ENCODE results near the gene KANSL1. TPM values are rescaled to one million over a fixed set of nuclear protein-coding genes. Genes with fewer than 3 reads are reported as not detected.

Gene KANSL1
- total and polyA plus RNA-seq, 2 of the 4 experiments (the other 2 are of a cell fraction): 19.1 to 49.6 TPM

GRCh38 chr17:46012506-46013079 is 180.6 kb downstream of the KANSL1 start:
- DNase-seq: no peak
- H4K20me1 ChIP-seq (ENCODE audit: insufficient read depth, low read length): no peaks in the 10 kb centered on the region
- H2BK5ac ChIP-seq (ENCODE audit: low read depth, low read length, poor library complexity, severe bottlenecking): no peak overlapping the region
- no peak overlapping the region for H3K4ac ChIP-seq (ENCODE audit: low read depth, low read length)
- H3K9me1 ChIP-seq (ENCODE audit: insufficient read depth, low read length): peaks cover 3% of the 10 kb centered on the region
- no peak overlapping the region for H2BK120ac ChIP-seq (ENCODE audit: low read depth, low read length)
- H3K56ac ChIP-seq (ENCODE audit: extremely low read depth, insufficient read depth, low read length): no peak overlapping the region
- no TSS peak for BruUV-seq (replicated peaks)
- no peak overlapping the region for H3K18ac ChIP-seq (ENCODE audit: low read depth, low read length)
- H3K27me3 ChIP-seq (ENCODE audit: control insufficient read depth, insufficient read depth, low read length): peaks cover 5% of the 10 kb centered on the region
- no peak overlapping the region for H3K23ac ChIP-seq (ENCODE audit: low read depth, low read length)
- no peak overlapping the region for H4K91ac ChIP-seq (ENCODE audit: insufficient read depth, low read depth, low read length)
- in situ Hi-C loops (cut with MboI; ENCODE audit: low sequenced_read_pairs): no loop called here
- no peak overlapping the region for H3K27ac ChIP-seq (ENCODE audit: insufficient read depth, low read length)
- 0 out of 2 replicates have a peak overlapping the region, but pooled peaks have one; percentile 2 for H2AK5ac ChIP-seq (ENCODE audit: low read depth, low read length)
- H4K8ac ChIP-seq (ENCODE audit: low read depth in 2 of 2, low read length in 2 of 2): no peak overlapping the region
- H3K79me1 ChIP-seq (ENCODE audit: low read depth in 1 of 2, low read length in 2 of 2): no peaks in the 10 kb centered on the region
- H3K4me3 ChIP-seq (ENCODE audit: insufficient read depth, low read depth, low read length): no peak overlapping the region
- H3K36me3 ChIP-seq (ENCODE audit: control insufficient read depth, insufficient read depth, low read length): no peaks in the 10 kb centered on the region
- dilution Hi-C loops (cut with HindIII; ENCODE audit: low sequenced_read_pairs, unreplicated experiment): no loop called here
- WGBS, 2 experiments (ENCODE audit: extremely low coverage in 2 of 2, insufficient read length in 1 of 2): 50% methylated on average over 2 of the region's 11 CpGs; no CpG with 5 or more reads in 1 of the 2 experiments
- no peak overlapping the region for H4K5ac ChIP-seq (ENCODE audit: low read depth, low read length)
- no peak for ATAC-seq (ENCODE audit: low read depth)
- H3K4me2 ChIP-seq (ENCODE audit: low read depth, low read length): no peak overlapping the region
- intact Hi-C loops (cut with micrococcal nuclease): no loop called here
- TF ChIP-seq USF2 (IDR thresholded peaks at IDR 0.05; ENCODE audit: low read depth, low read length): no peak
- no peak for TF ChIP-seq CEBPB (IDR thresholded peaks at IDR 0.05; ENCODE audit: low read depth, low read length)
- TF ChIP-seq FOS (IDR thresholded peaks at IDR 0.05; ENCODE audit: low read depth, low read length): no peak
- no peak for TF ChIP-seq SMC3 (IDR thresholded peaks at IDR 0.05; ENCODE audit: low read depth, low read length)
- TF ChIP-seq, protein P1, sequence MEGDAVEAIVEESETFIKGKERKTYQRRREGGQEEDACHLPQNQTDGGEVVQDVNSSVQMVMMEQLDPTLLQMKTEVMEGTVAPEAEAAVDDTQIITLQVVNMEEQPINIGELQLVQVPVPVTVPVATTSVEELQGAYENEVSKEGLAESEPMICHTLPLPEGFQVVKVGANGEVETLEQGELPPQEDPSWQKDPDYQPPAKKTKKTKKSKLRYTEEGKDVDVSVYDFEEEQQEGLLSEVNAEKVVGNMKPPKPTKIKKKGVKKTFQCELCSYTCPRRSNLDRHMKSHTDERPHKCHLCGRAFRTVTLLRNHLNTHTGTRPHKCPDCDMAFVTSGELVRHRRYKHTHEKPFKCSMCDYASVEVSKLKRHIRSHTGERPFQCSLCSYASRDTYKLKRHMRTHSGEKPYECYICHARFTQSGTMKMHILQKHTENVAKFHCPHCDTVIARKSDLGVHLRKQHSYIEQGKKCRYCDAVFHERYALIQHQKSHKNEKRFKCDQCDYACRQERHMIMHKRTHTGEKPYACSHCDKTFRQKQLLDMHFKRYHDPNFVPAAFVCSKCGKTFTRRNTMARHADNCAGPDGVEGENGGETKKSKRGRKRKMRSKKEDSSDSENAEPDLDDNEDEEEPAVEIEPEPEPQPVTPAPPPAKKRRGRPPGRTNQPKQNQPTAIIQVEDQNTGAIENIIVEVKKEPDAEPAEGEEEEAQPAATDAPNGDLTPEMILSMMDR (conservative IDR thresholded peaks at IDR 0.05; ENCODE audit: low read depth, low read length): no peak
- no peak for TF ChIP-seq BHLHE40 (IDR thresholded peaks at IDR 0.05; ENCODE audit: low read depth, low read length)
- TF ChIP-seq NFE2L2 (IDR thresholded peaks at IDR 0.05; ENCODE audit: low read depth, low read length): no peak
- no peak for TF ChIP-seq CHD1 (IDR thresholded peaks at IDR 0.05; ENCODE audit: low read depth, low read length)
- no peak for TF ChIP-seq ELK1 (IDR thresholded peaks at IDR 0.05; ENCODE audit: borderline replicate concordance, low read depth, low read length)
- TF ChIP-seq RAD21 (IDR thresholded peaks at IDR 0.05; ENCODE audit: low read length): no peak
- TF ChIP-seq MAZ (IDR thresholded peaks at IDR 0.05; ENCODE audit: borderline replicate concordance, low read depth, low read length): no peak
- TF ChIP-seq POLR2A (IDR thresholded peaks at IDR 0.05; ENCODE audit: low read depth, low read length): no peak
- TF ChIP-seq RCOR1 (IDR thresholded peaks at IDR 0.05; ENCODE audit: insufficient replicate concordance, low read length): no peak
- no peak for TF ChIP-seq MAFK (IDR thresholded peaks at IDR 0.05; ENCODE audit: low read depth, low read length)
- TF ChIP-seq RFX5 (IDR thresholded peaks at IDR 0.05; ENCODE audit: low read depth, low read length): no peak
- H3K9me3 ChIP-seq (ENCODE audit: control insufficient read depth, insufficient read depth, low read length): no peaks in the 10 kb centered on the region
- peak overlapping the region; percentile 43 for H2AFZ ChIP-seq (replicated peaks; ENCODE audit: low read length, poor library complexity)
- POLR2A ChIA-PET (ENCODE audit: unreplicated experiment): no interaction called here
- no peak overlapping the region for H2AK9ac ChIP-seq (replicated peaks; ENCODE audit: low read depth, low read length, poor library complexity)
- no peak overlapping the region for H3K9ac ChIP-seq (ENCODE audit: low read depth, low read length)
- CTCF ChIA-PET: interaction anchor here (0.6 to 1.6 kb wide), 3 partner anchors 201 to 1074 kb away, joined by 3 to 4 read pairs (median 3); no protein-coding TSS in a partner anchor
- no peak overlapping the region for H2BK20ac ChIP-seq (ENCODE audit: low read depth, low read length)
- H2BK15ac ChIP-seq (ENCODE audit: low read depth, low read length): no peak overlapping the region
- peaks cover 7% of the 10 kb centered on the region for H3K4me1 ChIP-seq (ENCODE audit: control insufficient read depth, insufficient read depth, low read length)
- H3K14ac ChIP-seq (replicated peaks; ENCODE audit: low read depth, low read length): no peak overlapping the region

All from IMR-90 (cell line).